DOHH2 (cell line): ENCODE results near the gene CYTH3.

Experiments
- H3F3A ChIP-seq: fragments of 200-600 bp; sonication (generic), shearing (Covaris generic); 2 replicates; pipeline ENCODE4 v1.6.0; 2016; ENCODE audit warnings: antibody characterized with exemption, mild to moderate bottlenecking; ENCODE audit not compliant: control insufficient read depth, insufficient read depth
- H3K27ac ChIP-seq: fragments of 200-600 bp; sonication (generic); 2 replicates; pipeline ENCODE4 v1.5.1; 2014; ENCODE audit warnings: low read depth, mild to moderate bottlenecking, low read length, moderate library complexity
- H3K27me3 ChIP-seq: fragments of 200-600 bp; sonication (generic); 2 replicates; pipeline ENCODE4 v1.6.1; 2014; ENCODE audit warnings: mild to moderate bottlenecking, low read length, mixed read lengths; ENCODE audit not compliant: control insufficient read depth
- H3K36me3 ChIP-seq: fragments of 200-600 bp; sonication (generic); 2 replicates; pipeline ENCODE4 v1.6.1; 2014; ENCODE audit warnings: mild to moderate bottlenecking, low read length, moderate library complexity, mixed read lengths; ENCODE audit not compliant: control insufficient read depth
- H3K4me1 ChIP-seq: fragments of 200-600 bp; sonication (generic); 2 replicates; pipeline ENCODE4 v1.6.1; 2014; ENCODE audit warnings: mild to moderate bottlenecking, low read length, mixed read lengths; ENCODE audit not compliant: control insufficient read depth
- H3K4me2 ChIP-seq: fragments of 200-600 bp; sonication (generic); 2 replicates; pipeline ENCODE4 v1.6.0; 2014; ENCODE audit warnings: mild to moderate bottlenecking, low read length, moderate library complexity
- H3K4me3 ChIP-seq: fragments of 200-600 bp; sonication (generic); 2 replicates; pipeline ENCODE4 v1.5.1; 2014; ENCODE audit warnings: mild to moderate bottlenecking, low read length, mixed read lengths
- H3K79me2 ChIP-seq: fragments of 200-600 bp; sonication (generic); 2 replicates; pipeline ENCODE4 v1.6.1; 2014; ENCODE audit warnings: mild to moderate bottlenecking, low read length, mixed read lengths; ENCODE audit not compliant: control insufficient read depth
- H3K9me2 ChIP-seq: fragments of 200-600 bp; sonication (generic); replicated peaks from 2 replicates; pipeline ENCODE4 v1.6.1; 2014; ENCODE audit warnings: mild to moderate bottlenecking, low read length, mixed read lengths; ENCODE audit not compliant: control insufficient read depth
- H3K9me3 ChIP-seq: fragments of 200-600 bp; sonication (generic); 2 replicates; pipeline ENCODE4 v1.6.1; 2014; ENCODE audit warnings: antibody characterized with exemption, low read length, mixed read lengths; ENCODE audit not compliant: control insufficient read depth, insufficient read depth
- H4K20me1 ChIP-seq: fragments of 200-600 bp; sonication (generic); 2 replicates; pipeline ENCODE4 v1.6.0; 2014; ENCODE audit warnings: low read depth, mild to moderate bottlenecking, antibody characterized with exemption, low read length, moderate library complexity; ENCODE audit not compliant: control insufficient read depth, insufficient read depth
- CTCF ChIP-seq: fragments of 200-600 bp; sonication (generic); IDR thresholded peaks from one replicate; pipeline ENCODE4 v1.5.1; 2014; ENCODE audit warnings: antibody characterized with exemption, mild to moderate bottlenecking, low read depth, low read length; ENCODE audit not compliant: poor library complexity, severe bottlenecking
- EZH2phosphoT487 ChIP-seq: fragments of 200-600 bp; sonication (generic); IDR thresholded peaks from 2 replicates; pipeline ENCODE4 v1.6.1; 2017; ENCODE audit warnings: borderline replicate concordance, mild to moderate bottlenecking, antibody characterized with exemption, low read length, moderate library complexity, mixed read lengths

The CYTH3 gene

GRCh38 chr7:6200971-6201370 lies 71.5 kb downstream of the CYTH3 start:
- H3K79me2 ChIP-seq: no peaks in the 10 kb centered on the region
- 0 out of 2 replicates have a peak, but pooled peaks cover 4% of the 10 kb centered on the region for H4K20me1 ChIP-seq
- no peak overlapping the region for H3K27ac ChIP-seq
- no peaks in the 10 kb centered on the region for H3K36me3 ChIP-seq
- TF ChIP-seq CTCF: no peak
- TF ChIP-seq EZH2phosphoT487: no peak
- H3K4me1 ChIP-seq: no peaks in the 10 kb centered on the region
- H3K9me2 ChIP-seq: no peaks in the 10 kb centered on the region
- H3F3A ChIP-seq: no peaks in the 10 kb centered on the region
- no peaks in the 10 kb centered on the region for H3K9me3 ChIP-seq
- no peak overlapping the region for H3K4me3 ChIP-seq
- peaks cover 22% of the 10 kb centered on the region for H3K27me3 ChIP-seq
- no peak overlapping the region for H3K4me2 ChIP-seq

GRCh38 chr7:6198689-6199595 lies 73.5 kb downstream of the CYTH3 start:
- Histone ChIP-seq H3K9me2 (no peaks in the 10 kb centered on the region), H3K27me3 (peaks cover 23% of the 10 kb centered on the region), H3K4me2 (no peak overlapping the region), H3K27ac (no peak overlapping the region), H4K20me1 (no peaks in the 10 kb centered on the region), H3K36me3 (no peaks in the 10 kb centered on the region), H3K4me1 (no peaks in the 10 kb centered on the region), H3K79me2 (no peaks in the 10 kb centered on the region), H3K4me3 (no peak overlapping the region), H3F3A (no peaks in the 10 kb centered on the region), H3K9me3 (no peaks in the 10 kb centered on the region)
- no peak for TF ChIP-seq CTCF
- no peak for TF ChIP-seq EZH2phosphoT487

- Histone ChIP-seq H3K9me2 (no peaks in the 10 kb centered on the region), H3K36me3 (no peaks in the 10 kb centered on the region), H3K4me1 (no peaks in the 10 kb centered on the region), H3K79me2 (no peaks in the 10 kb centered on the region), H3K4me3 (no peak overlapping the region), H3K4me2 (no peak overlapping the region), H3F3A (no peaks in the 10 kb centered on the region), H4K20me1 (no peaks in the 10 kb centered on the region), H3K27me3 (peaks cover 23% of the 10 kb centered on the region), H3K27ac (no peak overlapping the region), H3K9me3 (no peaks in the 10 kb centered on the region)
- TF ChIP-seq CTCF: no peak
- no peak for TF ChIP-seq EZH2phosphoT487
These were observed 74.4 kb downstream of the CYTH3 start for GRCh38 chr7:6197801-6198551.
